NCI-H82 treated with DMSO at 0.1 percent for 48 hours (cell line): ENCODE measurements around the gene RASAL1.
A peak's percentile ranks its signal among the peaks of the same experiment; 100 is the strongest.
"Not testable (repeated sequence)": the region's sequence is repeated elsewhere in the genome, so short reads cannot be mapped to it uniquely, and the experiment has no call there.

Experiments used
- DNase-seq: peaks from one replicate; lab custom pipeline; 2025; ENCODE audit not compliant: unreplicated experiment; lab: John Stamatoyannopoulos, UW

Gene RASAL1

DNA sequence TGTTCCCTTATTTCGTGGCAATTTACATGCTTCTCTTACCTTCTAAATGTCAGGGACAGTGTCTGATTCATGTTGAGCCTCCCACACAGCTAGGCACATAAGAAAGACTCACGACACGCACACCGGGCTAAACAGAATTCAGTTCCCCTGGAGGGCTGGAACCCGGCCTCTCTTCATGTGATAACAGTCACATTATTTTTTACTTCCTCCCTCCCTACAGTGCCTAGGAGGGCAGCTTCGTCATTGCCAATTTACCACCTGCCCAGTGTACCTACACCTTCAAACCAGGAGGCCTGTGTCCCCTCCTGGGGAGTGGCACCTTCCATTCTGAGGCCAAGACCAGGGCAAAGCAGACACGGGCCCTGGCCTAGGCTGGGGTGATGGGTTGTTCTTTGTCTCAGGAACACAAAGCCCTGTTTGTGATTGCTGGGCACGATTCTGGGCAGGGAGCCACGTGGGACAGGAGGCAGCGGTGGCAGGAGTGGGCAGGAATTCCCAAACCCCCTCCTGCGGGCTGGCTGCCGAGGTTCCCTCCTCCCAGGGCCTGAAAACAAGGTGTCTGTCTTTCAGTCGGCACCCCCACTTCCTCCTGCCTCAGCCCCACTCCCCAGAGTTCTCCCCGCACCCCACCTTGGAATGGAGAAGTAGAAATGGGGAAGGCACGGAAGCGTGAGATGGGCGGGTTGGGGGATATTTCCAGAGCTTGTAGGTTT lies 6.8 kb upstream of the RASAL1 start:
- DNase-seq: no peak

DNA sequence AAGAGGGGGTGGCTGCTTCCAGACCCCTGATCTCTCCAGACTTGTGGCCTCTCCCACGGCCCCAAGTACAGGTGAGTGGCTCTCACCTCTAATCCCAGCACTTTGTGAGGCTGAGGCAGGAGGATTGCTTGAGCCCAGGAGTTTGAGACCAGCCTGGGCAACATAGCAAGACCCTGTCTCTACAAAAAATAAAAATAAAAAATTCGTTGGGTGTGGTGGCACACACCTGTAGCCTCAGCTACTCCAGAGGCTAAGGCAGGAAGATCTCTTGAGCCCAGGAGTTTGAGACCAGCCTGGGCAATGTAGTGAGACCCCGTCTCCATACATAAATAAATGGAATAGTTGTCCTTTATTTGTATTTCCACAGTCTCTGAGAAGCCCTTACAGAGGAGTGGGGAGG lies 6.2 kb upstream of the RASAL1 start:
- DNase-seq: not testable (repeated sequence)

DNA sequence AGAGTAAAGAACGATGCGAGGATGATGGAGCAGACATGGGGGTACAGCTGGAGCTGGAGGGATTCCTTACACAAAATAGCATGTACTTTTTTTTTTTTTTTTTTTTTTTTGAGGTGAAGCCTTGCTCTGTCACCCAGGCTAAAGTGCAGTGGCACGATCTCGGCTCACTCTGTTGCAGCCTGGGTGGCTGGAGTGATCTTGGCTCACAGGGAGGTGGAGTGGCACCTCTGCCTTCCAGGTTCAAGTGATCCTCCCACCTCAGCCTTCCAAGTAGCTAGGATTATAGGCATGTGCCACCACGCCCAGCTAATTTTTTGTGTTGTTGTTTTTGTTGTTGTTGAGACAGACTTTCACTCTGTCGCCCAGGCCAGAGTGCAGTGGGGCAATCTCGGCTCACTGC lies 5.1 kb upstream of the RASAL1 start:
- DNase-seq: no peak

DNA sequence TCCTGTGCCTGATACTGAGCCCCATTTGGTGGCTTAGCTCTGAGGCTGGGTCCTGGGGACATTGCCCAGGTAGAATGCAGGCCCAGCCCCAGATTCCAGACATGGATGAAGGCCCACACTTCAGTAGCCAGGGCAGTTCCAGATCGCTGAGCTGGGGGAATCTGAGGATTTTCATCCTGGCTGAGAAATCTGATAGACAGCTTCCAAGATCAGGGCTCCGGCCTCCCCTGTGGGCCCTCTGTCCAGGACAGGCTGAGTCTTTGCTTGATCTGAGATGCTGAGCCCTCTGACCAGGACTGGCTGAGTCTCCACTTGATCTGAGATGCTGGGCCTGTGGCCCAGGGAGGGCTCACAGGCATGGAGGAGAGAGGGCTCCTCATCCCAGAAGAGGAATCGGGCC lies 3.3 kb upstream of the RASAL1 start:
- DNase-seq: no peak

DNA sequence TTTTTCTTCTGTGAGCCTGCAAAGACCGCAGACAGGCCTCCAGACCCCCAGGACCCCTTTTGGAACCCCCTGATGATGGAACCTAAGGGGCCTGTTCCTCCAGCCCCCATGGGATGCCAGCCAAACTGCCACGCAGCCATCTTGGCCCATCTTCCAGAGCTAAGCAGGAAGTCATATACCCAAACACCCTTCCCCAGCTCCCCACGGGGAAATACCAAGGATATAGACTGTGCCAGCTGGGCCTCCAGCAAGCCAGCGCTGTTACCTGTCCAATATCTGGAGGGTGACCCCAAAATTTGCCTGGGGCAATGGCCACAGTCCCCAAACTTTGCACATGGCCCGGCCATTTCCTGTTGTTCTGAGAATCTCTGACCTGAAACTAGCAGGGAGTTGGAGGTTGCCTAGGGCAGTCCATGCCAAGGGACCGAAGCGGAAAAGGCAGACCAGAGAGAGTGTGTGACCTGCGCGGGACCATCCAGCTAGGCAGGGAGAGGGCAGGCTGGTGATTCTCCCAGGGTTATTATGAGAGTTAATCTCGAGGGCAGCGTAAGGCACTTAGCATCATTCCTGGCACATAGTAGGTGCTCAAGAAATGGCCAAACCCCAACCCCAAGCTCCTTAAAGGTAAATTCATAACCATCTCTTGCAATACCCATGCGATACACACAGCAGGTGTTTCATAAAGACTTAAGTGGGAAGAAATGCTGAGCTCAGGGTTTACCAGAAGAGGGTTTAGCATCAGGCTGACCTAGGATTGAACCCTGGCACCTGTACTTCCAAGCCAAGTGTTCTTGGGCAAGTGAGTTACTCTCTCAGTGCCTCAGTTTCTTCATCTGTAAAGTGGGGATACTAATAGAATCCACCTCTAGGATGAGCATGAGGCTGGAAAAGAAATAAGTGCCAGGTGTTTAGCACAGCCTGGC lies 2.6 kb upstream of the RASAL1 start:
- DNase-seq: no peak

DNA sequence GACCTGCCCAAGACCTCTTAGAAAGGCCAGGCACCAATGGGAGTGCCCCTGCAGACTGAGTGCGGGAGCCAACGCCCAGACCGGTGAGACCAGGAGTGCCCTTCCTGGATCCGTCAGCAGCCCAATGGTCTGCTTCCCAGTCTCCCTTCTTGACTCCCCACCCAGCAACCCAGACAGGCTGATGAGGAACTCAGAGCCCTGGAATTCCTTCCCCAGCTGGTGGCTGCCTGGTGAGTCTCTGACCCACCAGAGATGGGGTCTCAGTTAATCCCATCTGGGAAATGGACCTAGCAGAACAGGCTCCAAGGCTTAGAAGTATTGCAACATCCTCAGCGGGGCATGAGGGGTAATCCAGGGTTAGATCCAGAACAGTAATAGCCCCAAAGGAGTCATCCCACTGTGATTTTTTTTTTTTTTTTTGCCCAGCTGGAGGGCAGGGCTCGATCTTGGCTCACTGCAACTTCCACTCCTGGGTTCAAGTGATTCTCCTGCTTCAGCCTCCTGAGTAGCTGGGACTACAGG lies 1.5 kb upstream of the RASAL1 start:
- no peak for DNase-seq

DNA sequence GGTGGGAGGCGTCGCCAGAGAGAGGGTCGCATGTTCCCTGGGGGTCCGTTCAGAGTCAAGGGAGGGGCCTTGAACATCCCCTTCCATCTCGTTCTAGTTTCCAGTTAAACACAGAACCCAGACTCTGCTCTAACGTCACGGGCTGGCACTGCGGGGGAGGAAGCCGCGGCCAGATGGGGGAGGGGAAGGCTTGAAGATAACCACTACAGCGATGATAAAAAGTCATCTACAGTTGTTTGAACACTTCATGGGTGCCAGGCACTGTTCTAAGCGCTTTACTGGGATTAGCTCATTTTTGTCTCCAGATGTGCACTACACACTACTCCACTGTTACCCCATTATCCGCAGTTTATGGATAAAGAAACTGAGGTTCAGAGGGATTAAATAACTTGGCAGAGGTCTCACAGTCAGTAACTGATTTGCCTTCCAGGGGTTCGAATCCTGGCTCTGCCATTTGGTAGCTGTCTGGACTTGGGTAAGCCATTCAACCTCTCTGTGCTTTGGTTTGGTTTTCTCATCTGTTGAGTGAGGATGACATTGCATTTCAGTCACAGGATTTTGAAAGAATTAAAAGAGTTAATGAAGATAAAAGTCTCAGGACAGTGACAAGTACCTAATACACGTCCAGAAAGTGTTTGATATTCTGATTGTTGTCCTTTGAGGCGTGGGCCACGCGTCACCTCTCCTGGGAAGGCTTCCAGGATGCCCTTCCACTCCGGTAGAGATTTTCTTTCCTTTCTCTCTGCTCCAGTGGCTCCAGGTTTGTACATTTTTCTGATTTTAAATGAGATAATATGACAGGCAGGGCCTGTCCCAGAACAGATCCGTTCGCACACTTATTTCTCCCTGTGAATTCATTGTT lies 798 bp upstream of the RASAL1 start:
- DNase-seq: no peak

DNA sequence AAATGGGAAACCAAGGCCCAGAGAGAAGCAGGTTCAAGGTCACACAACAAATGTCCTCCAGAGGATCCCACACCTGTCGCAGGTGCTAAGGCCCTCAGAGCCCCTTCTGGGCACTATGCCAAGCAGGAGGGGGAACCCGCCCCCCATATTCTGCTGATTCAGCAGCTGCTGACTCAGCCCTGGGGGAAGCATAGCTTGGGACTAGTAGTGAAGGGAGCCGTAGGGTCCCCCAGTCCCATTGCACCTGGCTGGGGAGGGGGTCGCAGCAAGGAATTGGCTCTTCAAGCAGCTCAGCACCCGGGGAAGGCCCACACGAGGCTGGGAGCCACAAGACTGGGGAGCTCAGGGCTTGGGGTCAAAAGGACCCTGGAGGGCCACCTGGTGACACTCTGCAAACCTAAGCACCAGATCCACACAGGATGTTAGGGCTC lies 1.0 kb downstream of the RASAL1 start:
- no peak for DNase-seq

DNA sequence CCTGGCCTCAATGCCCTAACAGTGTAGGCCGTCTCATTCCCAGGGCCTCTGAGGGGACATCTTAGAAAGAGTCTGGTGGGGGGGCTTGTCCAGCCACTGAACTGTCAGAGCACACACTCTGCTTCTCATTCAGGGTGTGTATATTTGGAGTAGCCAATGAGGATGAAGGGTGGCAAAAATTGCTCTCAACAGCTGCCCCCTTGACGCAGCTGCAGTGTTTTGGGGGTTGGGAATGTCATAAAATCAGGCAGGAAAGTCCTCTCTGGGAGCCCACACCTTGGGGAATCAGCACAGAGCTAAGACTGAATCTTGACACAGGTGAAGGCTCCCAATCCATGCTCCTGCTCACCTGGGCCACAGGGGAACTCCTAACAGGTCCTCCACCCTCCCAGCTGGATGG lies 1.5 kb downstream of the RASAL1 start:
- DNase-seq: no peak

DNA sequence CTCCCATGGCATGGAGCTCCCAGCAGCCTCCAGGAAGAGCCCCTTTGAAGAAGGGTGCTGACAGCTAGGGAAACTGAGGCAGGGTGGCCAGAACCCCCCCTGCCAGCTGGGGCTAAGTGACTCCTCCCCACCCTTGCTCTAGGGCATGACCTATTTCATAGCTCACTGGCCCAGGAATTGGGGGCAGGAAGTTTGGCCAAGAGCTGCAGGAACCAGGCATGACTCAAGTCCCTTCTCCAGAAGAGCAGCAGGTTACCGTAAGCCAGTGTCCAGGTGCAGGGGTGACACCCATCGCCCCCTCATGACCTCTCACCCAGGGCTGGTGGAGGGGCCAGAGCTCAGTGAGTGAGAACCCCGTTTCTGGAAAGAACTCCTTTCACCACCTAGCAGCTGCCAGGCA lies 1.9 kb downstream of the RASAL1 start:
- no peak for DNase-seq

DNA sequence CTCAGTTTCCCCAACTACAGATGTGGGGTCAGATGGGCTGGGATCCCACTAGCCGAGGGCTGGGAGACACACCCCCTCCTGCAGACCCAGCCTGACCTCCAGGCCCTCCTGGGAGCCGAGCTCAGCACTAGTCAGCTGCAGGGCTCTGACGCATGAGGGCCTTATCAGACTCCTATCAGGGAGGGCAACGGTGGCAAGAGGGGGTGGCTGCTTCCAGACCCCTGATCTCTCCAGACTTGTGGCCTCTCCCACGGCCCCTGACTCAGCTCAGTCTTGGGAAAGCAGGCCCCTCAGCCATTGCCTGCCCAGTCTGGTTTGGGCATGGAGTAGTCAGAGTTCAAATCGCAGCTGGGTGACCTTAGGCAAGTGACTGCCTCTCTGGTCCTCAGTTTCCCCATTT lies 2.5 kb downstream of the RASAL1 start:
- DNase-seq: no peak

DNA sequence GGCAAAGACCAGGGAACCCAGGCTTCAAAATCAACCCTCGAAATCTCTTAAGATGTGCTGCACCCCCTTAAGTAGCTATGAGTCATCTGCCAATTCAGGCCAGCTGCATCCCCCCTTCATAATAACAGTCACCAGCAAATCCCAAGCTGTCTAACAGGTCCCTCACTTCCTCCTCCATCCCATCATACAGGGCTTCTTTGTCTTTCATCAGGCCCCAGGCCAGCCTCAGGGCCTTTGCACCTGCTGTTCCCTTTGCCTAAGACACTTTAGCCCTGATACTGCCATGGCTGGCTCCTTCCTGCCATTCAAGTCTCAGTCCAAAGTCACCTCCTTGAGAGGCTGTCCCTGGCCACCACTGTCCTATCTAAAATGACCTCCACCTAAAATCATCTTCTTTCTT lies 4.0 kb downstream of the RASAL1 start:
- no peak for DNase-seq

DNA sequence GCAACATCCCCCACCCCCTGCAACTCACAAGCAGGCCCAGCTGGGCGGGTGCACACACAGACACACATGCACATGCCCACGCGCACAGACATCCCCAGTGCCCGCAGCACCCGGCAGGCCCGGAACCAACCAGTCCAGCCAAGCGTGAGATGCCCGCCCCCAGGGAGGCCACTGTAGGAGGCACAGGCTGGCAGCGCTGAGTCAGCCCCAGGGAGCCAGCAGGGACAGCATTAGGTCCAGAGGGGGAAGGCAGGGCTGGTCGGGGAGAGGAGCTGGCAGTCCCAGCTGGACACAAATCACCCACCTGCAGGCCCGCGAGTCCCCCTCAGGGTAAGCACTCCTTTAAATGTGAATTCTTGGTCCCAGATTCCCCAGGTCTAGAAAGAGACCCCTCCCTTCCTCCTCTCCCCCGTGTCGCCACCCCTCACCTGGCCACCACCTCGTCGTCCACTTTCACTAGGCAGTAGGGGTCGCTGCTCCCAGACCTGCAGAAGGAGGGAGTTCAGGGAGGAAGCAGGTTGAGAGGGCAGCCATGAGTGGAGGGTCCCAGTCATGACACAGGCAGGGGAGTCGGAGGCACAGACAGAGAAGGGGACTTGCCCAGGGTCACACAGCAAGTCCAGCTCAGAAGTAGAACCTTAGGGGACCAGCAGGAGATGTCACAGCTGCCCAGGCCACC lies 5.0 kb downstream of the RASAL1 start:
- no peak for DNase-seq

DNA sequence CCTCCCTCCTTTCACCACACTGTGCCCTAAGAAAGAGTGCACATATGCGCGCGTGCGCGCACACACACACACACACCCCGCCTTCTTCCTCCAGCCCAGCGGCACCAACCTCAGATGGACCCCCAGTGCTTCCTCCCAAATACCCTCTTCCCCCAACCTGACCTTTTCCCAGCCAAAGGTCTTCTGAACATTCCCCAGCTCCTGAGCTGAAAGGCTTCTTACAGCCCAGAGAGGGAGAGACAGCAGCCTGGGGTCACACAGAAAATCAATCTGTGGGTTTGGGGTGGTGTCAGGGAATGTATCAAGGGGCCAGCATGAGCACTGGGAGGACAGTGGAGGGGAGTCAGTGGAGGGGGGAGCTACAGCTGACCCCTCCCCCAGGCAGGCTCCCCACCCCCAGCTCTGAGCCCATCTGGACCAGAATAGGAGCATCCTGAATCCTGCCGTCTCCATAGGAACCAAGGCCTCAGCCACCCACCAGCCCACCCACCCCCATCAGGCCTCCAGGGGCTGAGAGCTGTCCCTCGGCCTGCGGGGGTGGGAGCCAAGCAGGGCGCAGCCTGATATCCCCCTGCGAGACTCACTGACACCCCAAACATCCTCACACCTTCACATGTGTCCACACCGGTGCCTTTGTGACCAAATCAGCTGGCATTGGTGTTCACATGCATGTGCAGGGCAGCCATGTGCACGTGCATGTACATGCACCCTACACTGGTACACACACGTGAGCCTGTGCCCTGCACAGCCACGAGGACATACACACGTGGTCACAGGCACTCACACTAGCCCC lies 5.7 kb downstream of the RASAL1 start:
- no peak for DNase-seq

DNA sequence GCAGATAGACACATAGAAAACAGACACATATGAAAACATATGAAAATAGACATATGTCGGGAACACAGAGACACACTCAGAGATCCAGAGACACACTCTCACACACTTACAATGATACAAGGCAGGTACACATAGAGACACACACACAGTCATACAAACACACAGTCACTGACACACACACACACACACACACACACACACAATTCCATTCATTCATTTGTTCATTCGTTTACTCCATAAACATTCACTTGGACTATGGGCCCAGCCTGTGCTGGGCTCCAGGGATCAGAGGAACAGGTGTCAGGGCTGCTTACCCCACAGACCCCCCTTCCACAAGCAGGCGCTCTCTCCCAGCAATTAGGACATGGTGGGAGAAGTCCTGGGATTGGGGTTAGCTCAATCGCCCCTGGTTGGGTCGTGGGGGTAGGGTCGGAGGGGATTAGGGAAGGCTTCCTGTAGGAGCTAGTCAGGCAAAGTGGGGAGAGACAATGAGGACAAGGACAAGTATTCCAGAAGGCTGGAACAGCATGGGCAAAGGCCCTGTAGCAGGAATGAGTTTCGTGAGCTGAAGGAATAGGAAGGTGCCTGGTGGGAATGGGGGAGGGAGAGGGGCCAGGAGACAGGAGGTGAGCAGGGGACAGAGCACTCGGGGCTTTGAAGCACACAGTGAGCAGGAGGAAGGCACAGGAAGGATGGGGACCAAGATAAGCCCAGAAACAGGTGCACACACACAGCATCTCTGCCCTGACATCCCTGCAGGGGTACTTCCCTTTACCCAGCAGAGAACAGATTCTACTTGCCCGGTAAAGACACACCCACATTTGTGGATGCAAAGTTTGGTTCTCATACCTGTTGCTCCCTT lies 6.5 kb downstream of the RASAL1 start:
- DNase-seq: no peak

DNA sequence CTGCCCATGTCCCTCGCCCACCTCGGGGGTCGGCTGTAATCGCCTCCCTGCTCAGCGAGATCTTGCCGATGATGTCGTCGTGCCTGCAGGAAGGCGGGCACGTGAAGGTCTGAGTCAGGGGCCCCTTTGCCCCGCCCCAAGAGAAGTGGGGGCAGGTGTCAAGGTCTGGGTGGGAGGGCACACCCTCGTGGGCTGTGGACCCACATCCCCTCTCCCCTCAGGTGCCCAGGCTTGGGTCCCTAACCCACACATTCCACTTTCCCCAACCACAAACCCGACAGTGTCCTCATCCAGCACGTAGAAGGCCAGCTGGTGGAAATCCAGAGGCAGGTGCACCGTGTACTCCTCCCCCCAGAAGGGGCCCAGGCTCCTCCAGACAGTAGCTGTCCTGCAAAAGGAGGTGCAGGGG lies 7.8 kb downstream of the RASAL1 start:
- DNase-seq: no peak

DNA sequence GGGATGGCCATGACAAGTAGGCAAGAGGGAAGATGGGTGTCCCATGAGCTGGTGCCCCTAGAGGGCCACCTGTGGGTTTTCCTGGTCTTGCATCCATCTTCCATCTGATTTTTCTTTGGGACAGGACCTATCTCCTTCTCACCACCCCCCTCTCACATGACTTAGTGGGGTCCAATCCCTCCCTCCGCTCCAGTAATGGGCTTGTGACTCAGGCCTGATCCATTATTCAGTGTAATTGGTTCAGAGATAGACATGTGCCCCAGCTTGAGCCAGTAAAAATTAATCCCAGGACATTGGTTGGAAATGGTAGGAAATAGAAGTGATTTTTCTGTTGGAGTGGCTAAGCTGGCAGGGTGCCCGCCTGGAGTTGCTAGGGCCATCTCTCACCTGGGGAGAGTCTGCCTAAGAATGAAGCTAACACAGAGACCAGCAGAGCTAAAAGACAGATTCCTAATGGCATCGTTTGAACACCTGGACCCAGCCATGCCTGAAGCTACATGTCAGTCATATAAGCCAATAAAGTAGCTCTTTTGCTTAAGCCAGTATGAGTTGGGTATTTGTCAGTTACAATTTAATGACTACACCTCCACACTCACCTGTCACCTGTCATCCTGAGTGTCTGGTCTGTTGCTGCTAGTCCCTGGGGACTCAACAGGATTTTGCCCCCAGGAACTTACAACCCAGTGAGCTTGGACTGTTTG lies 14.7 kb downstream of the RASAL1 start:
- peak; percentile 2 for DNase-seq

DNA sequence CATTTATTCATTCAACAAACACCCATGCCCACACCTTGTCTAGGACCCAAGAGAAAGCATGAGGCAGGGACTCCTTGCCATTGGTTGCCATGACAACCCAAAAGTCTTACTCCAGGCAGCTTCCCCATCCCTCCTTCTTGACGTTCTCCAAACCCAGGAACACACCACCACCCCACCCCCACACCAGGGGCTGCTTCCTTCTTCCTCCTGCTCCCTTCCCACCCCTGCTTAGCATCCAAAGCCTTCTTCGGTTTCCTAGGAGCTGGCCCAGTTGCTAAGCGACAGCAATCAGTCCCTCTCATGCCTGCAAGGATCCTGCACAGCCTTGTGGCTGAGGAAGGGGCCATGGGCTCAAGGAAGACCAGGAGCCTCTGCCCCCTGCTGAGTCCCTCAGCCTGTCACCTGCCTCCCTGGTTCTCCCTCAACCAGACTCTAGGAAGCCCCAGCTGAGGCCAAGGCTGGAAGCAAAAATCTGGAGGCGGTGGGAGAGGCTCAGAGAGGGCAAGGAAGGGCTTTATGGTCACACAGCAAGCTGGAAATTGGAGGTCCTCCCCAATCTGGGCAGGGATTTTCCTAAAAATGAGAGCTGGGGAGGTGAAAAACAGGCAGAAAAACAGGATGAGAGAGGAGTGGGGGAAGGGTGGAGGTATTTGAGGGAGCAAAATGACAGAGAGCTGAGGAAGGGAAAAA lies 15.4 kb downstream of the RASAL1 start:
- DNase-seq: no peak
